SK-MEL-5 (cell line): Measurements from ENCODE around the gene COL17A1. TPM values are rescaled to one million over a fixed set of nuclear protein-coding genes. Genes with fewer than 3 reads are reported as not detected.
A peak's percentile ranks its signal among the peaks of the same experiment; 100 is the strongest.

Experiments
- DNase-seq: peaks from one replicate; pipeline ENCODE4 v3.0.0-alpha.2; 2016; ENCODE audit warnings: low read depth, low spot score
- in situ Hi-C: cut with HindIII; loops from 2 replicates; pipeline ENCODE4 v1.10.0; 2016; ENCODE audit warnings: low sequenced_read_pairs, high pct_unique_total_duplicates, low pct_unique_long_range_greater_than_20kb
- polyA plus RNA-seq, 2 experiments: library from polyadenylated mRNA; depleted of rRNA; stranded (reverse); fragments of >200 nt; gene quantifications; 2 replicates each; pipeline ENCODE4 v1.2.3, GENCODE V29; 2015
- total RNA-seq: library from RNA; depleted of rRNA; stranded (reverse); fragments of >200 nt; shearing (Covaris generic); gene quantifications from 2 replicates; pipeline ENCODE4 v1.2.3, GENCODE V29; 2014; rRNA removed

The COL17A1 gene
- 0.43 and 0.45 TPM in 2 replicates for total RNA-seq
- 0.05 and 0.31 TPM in 2 replicates for polyA plus RNA-seq (2015; cell fraction: cytosol; rRNA removed)
- polyA plus RNA-seq (2015; cell fraction: nucleus; rRNA removed) = 2.1 TPM in 1 of 2 replicates, not detected in the other

- no peak for DNase-seq
These were observed at the start of gene COL17A1 for GRCh38 chr10:104085801-104086400. TSS of gene COL17A1 (minus strand) at chr10:104085880. CDS start at chr10:104080673, 5,207 bp downstream.

GRCh38 chr10:104130041-104130440 is 44.4 kb upstream of the COL17A1 start:
- no peak for DNase-seq
- in situ Hi-C loops = no loop called here

More at GRCh38 chr10:104085801-104086400, at the start of gene COL17A1:
- in situ Hi-C loops = no loop called here

- in situ Hi-C loops = no loop called here
These were observed 42.5 kb upstream of the COL17A1 start for GRCh38 chr10:104128214-104128613.

GRCh38 chr10:104127411-104127810 is 41.7 kb upstream of the COL17A1 start:
- in situ Hi-C loops = no loop called here
- peak; percentile 50 for DNase-seq

More at GRCh38 chr10:104128214-104128613, 42.5 kb upstream of the COL17A1 start:
- no peak for DNase-seq

- in situ Hi-C loops = no loop called here
- DNase-seq = peak; percentile 11
These were observed 37.7 kb upstream of the COL17A1 start for GRCh38 chr10:104123397-104123796.

- peak; percentile 11 for DNase-seq
- in situ Hi-C loops = no loop called here
These were observed 36.8 kb upstream of the COL17A1 start for GRCh38 chr10:104122225-104123107.

GRCh38 chr10:104121485-104122224 is 36.0 kb upstream of the COL17A1 start, which contains the start of gene SFR1:
TSS of gene SFR1 (plus strand) at chr10:104122171. CDS start at chr10:104122184, 13 bp downstream.
- in situ Hi-C loops = no loop called here
- peak; percentile 96 for DNase-seq

GRCh38 chr10:104120903-104121484 is 35.3 kb upstream of the COL17A1 start:
- in situ Hi-C loops = no loop called here
- DNase-seq = peak; percentile 88

- in situ Hi-C loops = no loop called here
- no peak for DNase-seq
These were observed 34.8 kb upstream of the COL17A1 start for GRCh38 chr10:104120512-104120902.

- DNase-seq = no peak
- in situ Hi-C loops = no loop called here
These were observed 34.3 kb upstream of the COL17A1 start for GRCh38 chr10:104119996-104120395.

GRCh38 chr10:104117839-104118323 is 32.2 kb upstream of the COL17A1 start:
- in situ Hi-C loops = no loop called here
- no peak for DNase-seq

GRCh38 chr10:104113376-104113956 is 27.8 kb upstream of the COL17A1 start:
- in situ Hi-C loops = no loop called here

GRCh38 chr10:104109908-104110662 is 24.4 kb upstream of the COL17A1 start:
- no peak for DNase-seq
- in situ Hi-C loops = no loop called here

More at GRCh38 chr10:104113376-104113956, 27.8 kb upstream of the COL17A1 start:
- DNase-seq = no peak

GRCh38 chr10:104104926-104105325 is 19.2 kb upstream of the COL17A1 start:
- no peak for DNase-seq
- in situ Hi-C loops = no loop called here

GRCh38 chr10:104104418-104104817 is 18.7 kb upstream of the COL17A1 start:
- no peak for DNase-seq
- in situ Hi-C loops = no loop called here

GRCh38 chr10:104103956-104104355 is 18.3 kb upstream of the COL17A1 start:
- no peak for DNase-seq
- in situ Hi-C loops = no loop called here
